WI38 (cell line): Measurements from ENCODE around the gene EIF4E3.

Source experiments
- H3K4me3 ChIP-seq: 2 replicates; pipeline ENCODE4 v1.5.1; 2011; ENCODE audit warnings: low read depth, mild to moderate bottlenecking, control low read depth, low read length
- TF ChIP-seq, protein P1 (sequence below): IDR thresholded peaks from 2 replicates; pipeline ENCODE4 v1.5.1; 2012; ENCODE audit warnings: low read depth, mild to moderate bottlenecking, control low read depth, low read length

EIF4E3 gene

DNA sequence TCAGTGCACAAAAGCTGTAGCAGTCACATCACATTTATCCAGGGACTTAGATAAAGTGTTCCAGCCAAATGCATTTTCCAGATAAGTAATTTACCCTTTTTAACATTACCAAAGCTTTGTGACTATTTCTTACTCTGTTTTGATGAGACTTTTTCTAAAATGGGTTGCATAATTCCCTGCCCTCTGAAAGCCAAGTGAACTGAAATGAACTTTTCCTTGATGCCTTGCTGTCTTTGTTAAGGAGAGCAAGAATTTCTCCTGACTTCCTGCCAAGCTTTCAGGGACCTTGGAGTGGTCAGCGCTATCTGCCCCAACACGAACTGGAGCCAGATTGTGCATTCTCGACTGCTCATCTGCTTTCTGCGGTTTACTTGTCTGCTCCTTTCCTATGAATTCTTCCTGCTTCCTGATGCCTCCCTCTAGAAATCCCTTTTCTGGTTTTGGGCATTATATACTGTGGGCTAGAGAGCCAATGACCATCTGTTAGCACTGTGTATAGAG, 34.8 kb downstream of the EIF4E3 start:
- TF ChIP-seq, protein P1, sequence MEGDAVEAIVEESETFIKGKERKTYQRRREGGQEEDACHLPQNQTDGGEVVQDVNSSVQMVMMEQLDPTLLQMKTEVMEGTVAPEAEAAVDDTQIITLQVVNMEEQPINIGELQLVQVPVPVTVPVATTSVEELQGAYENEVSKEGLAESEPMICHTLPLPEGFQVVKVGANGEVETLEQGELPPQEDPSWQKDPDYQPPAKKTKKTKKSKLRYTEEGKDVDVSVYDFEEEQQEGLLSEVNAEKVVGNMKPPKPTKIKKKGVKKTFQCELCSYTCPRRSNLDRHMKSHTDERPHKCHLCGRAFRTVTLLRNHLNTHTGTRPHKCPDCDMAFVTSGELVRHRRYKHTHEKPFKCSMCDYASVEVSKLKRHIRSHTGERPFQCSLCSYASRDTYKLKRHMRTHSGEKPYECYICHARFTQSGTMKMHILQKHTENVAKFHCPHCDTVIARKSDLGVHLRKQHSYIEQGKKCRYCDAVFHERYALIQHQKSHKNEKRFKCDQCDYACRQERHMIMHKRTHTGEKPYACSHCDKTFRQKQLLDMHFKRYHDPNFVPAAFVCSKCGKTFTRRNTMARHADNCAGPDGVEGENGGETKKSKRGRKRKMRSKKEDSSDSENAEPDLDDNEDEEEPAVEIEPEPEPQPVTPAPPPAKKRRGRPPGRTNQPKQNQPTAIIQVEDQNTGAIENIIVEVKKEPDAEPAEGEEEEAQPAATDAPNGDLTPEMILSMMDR, result no peak

GRCh38 chr3:71689291-71689690, 35.9 kb downstream of the EIF4E3 start:
- TF ChIP-seq, protein P1, result no peak
- no peak overlapping the region for H3K4me3 ChIP-seq

More for the DNA sequence above, 34.8 kb downstream of the EIF4E3 start:
- H3K4me3 ChIP-seq, result no peak overlapping the region

- TF ChIP-seq, protein P1, result no peak
- H3K4me3 ChIP-seq, result no peak overlapping the region
Measured at GRCh38 chr3:71688121-71688520, 37.1 kb downstream of the EIF4E3 start.

DNA sequence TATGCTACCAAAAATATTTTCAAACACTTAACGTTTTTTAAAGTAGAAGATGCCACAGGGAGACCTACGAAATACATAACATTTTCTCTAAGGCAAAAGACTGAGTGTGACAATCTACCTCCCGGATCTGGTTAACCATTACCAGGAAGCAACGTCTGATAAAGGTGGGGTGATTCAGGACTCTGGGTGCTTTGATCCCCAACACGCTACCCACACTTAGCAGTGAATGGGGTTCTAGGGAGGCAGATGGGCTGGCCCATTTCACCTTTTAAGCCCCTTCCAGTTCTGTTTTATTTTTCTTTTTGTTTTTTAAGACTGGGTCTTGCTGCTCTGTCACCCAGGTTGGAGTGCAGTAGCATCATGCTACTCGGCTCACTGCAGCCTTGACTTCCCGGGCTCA, 39.5 kb downstream of the EIF4E3 start:
- H3K4me3 ChIP-seq, result no peak overlapping the region
- TF ChIP-seq, protein P1, result no peak

DNA sequence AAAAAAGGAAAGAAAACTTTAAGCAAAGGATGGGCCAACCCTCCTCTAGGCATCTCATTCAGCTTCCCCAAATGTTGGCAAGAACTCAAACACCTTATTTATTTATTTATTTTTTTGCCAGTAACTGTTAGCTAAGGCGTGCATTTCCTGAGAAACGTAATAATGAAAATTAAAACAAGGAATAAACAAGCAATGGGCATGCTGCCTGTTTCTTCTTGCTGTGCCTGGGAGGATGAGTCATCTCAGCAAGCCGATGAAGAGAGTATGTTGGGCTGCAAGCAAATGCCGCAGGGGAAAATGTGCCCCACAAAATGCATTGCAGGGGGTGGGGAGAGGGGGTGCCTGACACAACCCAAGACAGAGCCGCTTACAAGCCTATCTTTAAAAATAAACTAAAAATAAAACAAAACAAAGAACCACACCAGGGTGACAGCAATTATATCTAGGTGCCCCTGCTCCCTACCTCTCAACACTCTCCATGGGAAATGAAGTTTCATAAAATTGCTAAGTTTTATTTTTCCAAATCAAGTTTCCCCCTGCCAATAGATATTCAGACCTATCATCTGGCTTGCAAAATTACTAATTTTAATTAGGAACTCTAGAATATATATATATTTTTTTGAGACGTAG, 40.3 kb downstream of the EIF4E3 start:
- no peak overlapping the region for H3K4me3 ChIP-seq
- TF ChIP-seq, protein P1, result no peak

DNA sequence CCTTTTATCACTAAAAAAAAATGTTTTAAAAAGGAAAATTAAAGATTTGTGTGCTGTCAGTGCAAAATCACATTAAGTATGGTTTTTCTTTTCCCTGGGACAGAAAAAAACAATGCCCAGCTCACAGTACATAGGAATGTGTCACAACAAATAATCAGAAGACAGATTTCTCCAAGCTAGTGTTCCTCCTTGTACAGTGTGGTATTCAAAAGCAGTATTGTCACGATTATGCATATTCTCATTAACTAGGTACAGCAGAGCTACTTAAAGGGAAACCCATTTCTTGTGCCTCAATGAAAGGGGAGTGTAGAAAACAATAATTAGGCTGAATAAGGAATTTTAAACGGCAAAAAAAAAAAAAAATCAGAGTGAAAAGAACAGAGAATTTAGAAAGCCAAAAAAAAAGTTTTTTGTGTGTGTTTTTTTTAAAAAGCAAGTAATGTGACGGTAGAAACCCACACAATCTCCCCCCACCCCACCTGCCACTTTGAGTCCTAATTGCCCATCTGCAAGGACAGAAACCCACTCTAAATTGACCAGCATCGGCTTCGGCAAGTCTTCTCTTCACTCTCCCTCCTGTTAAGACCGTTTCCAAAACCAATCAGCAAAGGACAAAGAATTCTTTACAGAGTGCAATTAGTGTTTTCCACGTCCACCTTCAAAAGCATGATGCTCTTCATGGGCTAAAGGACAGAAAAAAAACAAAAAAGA, 41.0 kb downstream of the EIF4E3 start:
- H3K4me3 ChIP-seq, result no peak overlapping the region
- TF ChIP-seq, protein P1, result no peak

- TF ChIP-seq, protein P1, result peak; percentile 69
- peak overlapping the region; percentile 25 for H3K4me3 ChIP-seq
Measured at GRCh38 chr3:71681224-71681668, 44.0 kb downstream of the EIF4E3 start.
